Islet precursor cell (in vitro differentiated cells): Measurements from ENCODE around the gene KIAA1217.
"Not testable (repeated sequence)": the region's sequence is repeated elsewhere in the genome, so short reads cannot be mapped to it uniquely, and the experiment has no call there.

Source experiments
- DNase-seq: peaks from one replicate; pipeline ENCODE4 v3.0.0-alpha.2; 2018

Gene KIAA1217

GRCh38 chr10:24299578-24300260, 90.8 kb downstream of the KIAA1217 start:
- no peak for DNase-seq

DNA sequence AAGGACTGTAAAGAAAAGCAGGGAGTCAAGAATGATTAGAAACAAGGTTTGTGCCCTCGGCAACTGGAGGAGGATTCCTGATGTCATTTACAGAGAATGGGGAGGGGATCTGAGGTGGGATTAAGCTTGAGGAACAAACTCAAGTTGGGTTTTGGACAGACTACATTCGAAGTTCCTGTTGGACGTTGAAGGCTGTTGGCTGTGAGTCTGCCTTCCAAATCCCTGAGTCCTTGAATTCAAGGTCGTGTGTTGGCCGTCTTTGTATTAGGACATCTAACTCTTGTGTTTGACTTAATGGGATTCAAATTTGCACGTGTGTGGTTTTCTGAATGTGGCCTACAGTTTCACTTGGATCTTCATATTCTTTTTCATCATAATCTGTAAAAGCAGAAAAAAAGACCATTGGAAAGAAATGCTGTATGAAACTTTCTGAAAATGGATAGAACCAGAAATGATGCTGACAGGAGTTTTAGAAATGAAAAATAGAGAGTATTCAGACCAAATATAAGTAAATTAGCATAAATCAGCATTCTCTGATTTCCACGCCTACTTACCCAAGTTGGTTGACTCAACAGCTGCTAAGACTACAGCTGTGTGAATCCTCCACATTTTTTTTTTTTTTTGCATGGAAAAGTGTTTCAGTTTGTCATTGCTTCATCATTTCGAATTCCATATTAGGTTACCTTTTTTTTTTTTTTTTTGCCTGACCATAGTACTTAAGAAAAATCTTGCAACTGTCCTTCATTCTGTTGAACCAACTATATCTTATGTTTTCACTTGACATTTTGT, 94.8 kb downstream of the KIAA1217 start:
- no peak for DNase-seq

- no peak for DNase-seq
Measured at GRCh38 chr10:24305551-24306506, 96.9 kb downstream of the KIAA1217 start.

DNA sequence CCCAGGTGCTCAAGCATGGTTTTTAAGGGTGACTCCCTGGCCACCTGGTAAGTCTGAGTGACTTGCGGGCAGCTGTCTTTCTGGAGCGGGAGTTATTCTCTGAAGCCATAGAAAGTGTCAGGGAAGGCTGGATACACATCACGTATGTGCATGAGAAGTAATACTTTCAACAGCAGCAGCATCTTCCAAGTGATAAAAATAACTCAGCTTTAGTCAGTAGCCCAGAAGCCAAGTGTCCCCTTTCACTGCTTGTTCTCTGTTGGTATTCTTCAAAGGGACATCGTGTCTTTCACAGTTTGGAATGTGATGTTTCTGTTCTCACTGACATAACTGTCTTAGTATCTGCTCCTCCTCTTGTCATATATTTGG, 97.6 kb downstream of the KIAA1217 start:
- DNase-seq, result no peak

GRCh38 chr10:24307116-24307515, 98.2 kb downstream of the KIAA1217 start:
- no peak for DNase-seq

- no peak for DNase-seq
Measured at GRCh38 chr10:24307696-24308485, 99.0 kb downstream of the KIAA1217 start.

GRCh38 chr10:24310104-24310503, 101.2 kb downstream of the KIAA1217 start:
- peak; percentile 71 for DNase-seq

- DNase-seq, result peak; percentile 16
Measured at GRCh38 chr10:24311888-24312287, 103.0 kb downstream of the KIAA1217 start.

DNA sequence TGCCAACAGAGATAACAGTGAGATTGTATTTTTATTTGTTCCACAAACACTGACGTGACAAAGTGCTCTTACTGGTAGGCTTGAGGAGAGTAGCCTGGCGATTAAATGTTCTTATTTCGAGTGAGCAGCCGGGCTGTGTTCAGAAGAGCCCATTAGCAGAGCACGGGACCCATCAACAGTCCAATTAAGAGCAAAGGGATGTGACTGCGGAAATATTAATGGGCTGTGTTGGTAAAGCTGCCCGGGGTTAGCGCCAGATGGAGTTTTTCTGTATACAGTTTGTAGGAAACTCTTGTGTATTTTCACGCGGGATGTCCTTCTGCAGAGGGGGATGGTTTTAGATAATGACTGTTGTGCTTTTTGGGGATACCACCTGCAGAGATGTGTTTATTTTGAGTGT, 104.3 kb downstream of the KIAA1217 start:
- DNase-seq, result peak; percentile 22

DNA sequence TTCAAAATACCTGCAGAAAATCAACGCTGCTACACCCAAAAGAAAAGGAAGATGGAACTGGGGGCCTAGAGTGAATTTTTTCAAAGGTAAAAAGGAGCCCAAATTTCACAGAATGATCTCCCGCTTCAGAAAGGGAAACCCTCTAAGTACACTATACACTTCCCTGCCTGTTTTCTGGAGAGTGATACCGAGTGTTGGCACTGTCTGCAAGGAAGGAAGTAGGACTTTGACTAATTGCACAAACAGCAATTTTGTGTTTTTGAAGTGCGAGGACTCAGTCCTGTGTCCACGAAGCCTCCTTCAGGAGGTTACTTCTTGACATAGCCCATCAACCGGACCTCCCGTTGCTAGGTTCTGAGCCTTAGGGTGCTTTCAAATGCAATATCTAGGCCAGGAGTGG, 106.3 kb downstream of the KIAA1217 start:
- peak; percentile 22 for DNase-seq

GRCh38 chr10:24318517-24318916, 109.6 kb downstream of the KIAA1217 start:
- DNase-seq, result no peak

DNA sequence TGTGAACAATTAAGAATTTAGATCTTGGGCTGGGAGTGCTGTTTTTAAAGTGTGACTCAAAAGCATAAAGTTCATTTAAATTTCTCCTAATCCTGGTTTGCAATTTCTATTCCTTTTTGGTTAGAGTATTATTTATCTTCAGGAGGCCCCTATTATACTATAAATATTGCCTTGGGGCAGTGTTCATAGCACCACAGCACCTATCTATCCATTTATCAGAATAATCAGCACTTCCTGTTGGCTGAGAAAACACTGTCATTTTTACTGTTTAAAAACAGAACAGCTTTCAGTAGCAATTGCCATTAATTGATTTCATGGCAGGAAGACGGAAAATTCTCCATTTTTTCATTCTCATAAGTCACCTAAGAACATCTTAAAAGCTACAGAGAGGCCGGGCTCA, 111.4 kb downstream of the KIAA1217 start:
- no peak for DNase-seq

DNA sequence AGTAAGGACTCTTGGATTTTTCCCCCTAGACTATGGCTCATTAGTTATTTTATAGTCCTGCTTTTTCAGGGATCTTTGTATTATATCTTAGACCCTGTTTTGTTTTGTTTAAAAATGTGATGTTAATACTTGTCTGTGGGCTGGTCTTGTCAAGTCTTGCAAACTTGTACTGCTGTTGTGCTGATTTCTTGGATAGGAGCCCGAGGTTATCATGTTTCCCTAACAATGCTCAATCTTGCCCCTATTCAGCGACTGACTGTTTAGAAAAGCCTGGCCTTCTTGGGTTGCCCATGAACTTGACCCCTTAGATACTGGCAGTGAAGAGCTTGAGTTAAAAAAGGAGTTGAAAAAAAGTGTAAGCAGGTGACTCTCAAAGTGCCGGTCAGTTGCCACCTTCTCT, 115.7 kb downstream of the KIAA1217 start:
- DNase-seq, result no peak

DNA sequence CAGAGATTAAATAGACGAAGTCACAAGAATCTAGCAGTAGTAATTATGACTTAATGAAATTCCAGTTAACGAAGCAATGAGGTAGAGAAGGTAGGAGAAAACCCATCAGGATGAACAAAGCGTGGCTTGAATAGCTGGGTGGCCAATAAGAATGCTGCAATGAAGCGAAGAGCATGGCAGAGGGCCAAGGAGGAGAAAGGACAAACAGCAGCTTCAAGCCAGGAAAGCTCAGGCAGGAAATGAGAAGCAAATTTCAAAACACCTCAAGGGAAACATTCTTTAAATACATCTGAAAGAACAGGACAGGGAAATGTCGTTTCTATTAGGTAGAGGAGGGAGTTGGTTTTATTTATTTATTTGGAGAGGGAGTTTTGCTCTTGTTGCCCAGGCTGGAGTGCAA, 122.5 kb downstream of the KIAA1217 start:
- no peak for DNase-seq

- no peak for DNase-seq
Measured at GRCh38 chr10:24333736-24334135, 124.8 kb downstream of the KIAA1217 start.

- DNase-seq, result no peak
Measured at GRCh38 chr10:24334279-24334939, 125.5 kb downstream of the KIAA1217 start.

- DNase-seq, result not testable (repeated sequence)
Measured at GRCh38 chr10:24337723-24338122, 128.8 kb downstream of the KIAA1217 start.

- no peak for DNase-seq
Measured at GRCh38 chr10:24339387-24339786, 130.4 kb downstream of the KIAA1217 start.

- DNase-seq, result no peak
Measured at GRCh38 chr10:24340446-24340845, 131.5 kb downstream of the KIAA1217 start.

DNA sequence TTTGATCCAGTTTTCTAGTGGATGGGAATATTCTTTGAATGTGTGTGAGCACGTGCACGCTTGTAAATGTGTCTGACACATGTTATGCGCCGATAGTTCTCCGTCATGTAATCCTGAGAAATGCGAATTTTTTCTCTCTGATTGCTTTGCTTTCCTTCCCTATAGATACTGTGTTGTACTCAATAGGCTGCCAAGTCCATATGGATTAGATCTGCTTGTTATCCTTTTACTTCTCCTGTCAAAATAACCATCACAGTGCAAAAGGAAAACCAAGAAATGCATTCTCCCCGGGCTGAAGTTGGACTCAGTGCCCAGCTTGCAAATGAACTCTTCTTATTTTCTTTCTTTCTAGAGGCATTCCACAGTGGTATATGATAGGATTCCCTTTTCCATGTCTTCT, 131.9 kb downstream of the KIAA1217 start:
- DNase-seq, result no peak

GRCh38 chr10:24341371-24341770, 132.4 kb downstream of the KIAA1217 start:
- DNase-seq, result no peak

DNA sequence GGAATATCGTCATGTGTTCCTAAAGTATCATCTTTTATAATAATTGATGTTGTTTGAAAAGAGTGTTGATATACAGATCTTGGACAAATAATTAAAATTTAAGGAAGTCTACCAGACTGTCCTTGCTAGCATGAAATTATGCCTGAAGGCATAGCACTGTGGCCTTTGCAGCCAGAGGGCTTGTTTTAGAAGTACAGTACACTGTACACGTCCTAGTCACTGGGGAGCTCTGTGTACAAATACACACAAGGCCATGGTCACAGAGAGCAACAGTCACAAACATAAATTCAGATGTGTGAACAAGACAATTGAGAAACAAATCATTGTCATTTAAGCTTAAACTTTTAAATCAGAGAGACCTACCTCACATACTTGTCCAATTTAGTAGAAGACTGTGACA, 133.0 kb downstream of the KIAA1217 start:
- DNase-seq, result no peak
